Activated T-cell treated with anti-CD3 and anti-CD28 coated beads, Interleukin-2, amount 50 U/mL, for 48 hours (primary cell): Measurements from ENCODE around the gene TLE5.
"Not testable (repeated sequence)": the region's sequence is repeated elsewhere in the genome, so short reads cannot be mapped to it uniquely, and the experiment has no call there.

Experiments
- DNase-seq, 2 experiments: peaks; one replicate each; pipeline ENCODE4 v3.0.0-alpha.2; 2020

TLE5 gene

DNA sequence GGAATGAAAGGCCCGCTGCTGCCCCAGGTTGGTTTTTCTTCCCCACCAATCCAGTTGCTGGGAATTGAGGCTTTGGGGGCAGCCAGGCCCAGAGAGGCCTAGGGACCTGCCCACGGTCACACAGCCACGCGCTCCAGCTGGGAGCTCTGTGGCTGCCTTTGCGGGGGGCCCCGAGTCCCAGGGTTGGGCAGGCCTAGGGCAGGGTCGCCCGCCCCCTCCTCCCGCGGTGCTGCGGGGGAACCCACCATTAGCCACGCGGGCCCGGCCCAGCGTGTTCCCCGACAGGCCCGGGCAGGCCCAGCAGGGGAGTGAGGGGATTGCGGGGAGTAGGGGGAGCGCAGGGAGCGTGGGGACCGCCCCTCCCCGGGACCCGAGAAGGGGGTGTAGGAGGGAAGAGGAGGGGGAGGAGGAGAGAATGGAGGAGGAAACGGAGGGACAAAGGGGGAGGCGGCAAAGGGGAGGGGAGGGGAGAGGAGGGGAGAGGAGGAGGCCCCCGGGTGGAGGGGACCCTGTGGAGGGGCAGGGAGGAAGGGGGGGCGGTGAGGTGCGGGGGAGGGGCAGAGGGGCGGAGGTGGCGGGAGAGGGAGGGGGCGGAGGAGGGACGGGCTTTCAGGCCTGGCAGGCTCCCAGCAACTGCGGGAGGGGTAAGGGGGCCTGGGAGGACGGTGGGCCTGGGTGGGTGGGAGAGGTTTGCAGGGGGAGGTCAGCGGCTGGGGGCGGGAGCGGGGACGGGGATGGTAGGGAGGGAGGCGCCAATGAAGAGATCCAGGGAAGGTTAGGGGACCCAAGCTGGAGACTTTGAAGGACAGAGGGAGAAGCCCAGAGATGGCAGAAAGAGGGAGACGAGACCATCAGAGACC lies 20.3 kb downstream of the TLE5 start:
- no peak for DNase-seq

- no peak for DNase-seq
Observed at GRCh38 chr19:3041327-3041726, 21.0 kb downstream of the TLE5 start.

GRCh38 chr19:3039641-3040077 lies 22.6 kb downstream of the TLE5 start:
- no peak for DNase-seq

GRCh38 chr19:3039125-3039524 lies 23.2 kb downstream of the TLE5 start:
- DNase-seq = no peak

DNA sequence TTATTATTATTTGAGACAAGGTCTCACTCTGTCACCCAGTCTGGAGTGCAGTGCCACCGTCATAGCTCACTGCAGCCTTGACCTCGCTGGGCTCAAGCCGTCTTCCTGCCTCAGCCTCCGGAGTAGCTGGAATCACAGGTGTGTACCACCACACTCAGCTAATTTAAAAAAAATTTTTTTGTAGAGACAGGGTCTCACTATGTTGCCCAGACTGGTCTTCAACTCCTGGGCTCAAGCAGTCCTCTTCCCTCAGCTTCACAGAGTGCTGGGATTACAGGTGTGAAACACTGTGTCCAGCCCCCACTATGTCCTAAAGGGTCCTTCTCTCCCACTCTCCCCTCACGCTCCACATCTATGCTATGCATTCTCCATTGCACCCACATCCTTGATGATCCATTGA lies 24.1 kb downstream of the TLE5 start:
- no peak for DNase-seq

DNA sequence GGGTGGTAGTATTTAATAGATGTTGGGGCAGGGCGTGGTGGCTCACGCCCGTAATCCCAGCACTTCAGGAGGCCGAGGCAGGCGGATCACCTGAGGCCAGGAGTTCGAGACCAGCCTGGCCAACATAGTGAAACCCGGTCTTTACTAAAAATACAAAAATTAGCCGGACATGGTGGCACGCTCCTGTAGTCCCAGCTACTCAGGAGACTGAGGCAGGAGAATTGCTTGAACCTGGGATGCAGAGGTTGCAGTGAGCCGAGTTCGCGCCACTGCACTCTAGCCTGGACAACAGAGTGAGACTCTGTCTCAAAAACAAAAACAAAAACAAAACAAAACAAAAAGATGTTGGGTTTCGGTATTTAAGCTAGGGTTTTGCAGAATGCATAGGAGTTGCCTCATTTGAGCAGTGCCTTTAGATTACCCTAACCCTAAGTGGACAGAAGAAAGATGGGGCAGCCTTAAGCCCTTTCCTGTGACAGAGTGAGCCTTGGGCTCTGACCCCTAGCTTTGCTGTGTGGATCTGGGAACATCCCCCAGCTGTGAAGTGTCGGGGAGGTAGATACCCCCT lies 25.2 kb downstream of the TLE5 start:
- not testable (repeated sequence) for DNase-seq

DNA sequence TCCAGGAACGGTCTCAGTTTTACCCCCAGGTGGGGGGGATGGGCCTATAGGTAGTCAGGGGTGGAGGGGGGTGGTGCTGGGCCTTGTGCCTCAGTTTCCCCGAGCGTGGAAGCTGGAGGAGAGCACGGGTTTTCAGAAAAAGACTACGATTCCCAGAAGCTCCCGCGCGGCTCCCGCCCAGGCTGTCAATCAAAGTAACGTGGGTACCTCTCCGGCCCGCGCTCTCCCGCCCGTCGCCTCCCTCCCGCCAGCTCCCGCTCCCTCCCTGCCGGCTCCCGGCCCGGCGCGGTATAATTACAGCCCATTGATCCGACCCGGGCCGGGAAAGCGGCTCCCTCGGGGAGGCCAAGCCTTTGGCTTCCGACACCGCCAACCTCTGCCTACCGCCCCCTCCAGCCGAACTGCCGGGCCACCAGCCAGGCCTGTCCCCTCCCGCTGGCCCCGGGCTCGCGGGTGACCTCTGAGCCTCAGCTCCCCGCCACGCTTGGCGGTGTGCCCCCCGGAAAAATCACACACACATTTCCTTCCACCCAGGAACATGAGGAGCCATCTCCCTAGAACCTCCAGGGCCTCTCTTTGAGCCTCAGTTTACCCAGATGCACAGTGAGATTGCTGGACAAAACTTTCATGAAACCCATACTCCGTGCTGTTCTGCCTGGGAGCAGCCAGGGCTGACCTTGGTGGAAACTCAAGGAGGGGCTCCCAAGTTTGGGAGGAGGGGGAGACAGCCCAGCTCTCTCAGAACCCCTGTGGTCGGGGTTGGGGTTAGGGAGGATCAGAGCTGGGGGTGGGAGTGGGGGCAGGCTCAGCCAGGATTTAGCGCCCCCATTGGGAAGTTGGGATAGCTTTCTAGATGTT lies 25.9 kb downstream of the TLE5 start:
- DNase-seq = peak; percentile 87 to 91

DNA sequence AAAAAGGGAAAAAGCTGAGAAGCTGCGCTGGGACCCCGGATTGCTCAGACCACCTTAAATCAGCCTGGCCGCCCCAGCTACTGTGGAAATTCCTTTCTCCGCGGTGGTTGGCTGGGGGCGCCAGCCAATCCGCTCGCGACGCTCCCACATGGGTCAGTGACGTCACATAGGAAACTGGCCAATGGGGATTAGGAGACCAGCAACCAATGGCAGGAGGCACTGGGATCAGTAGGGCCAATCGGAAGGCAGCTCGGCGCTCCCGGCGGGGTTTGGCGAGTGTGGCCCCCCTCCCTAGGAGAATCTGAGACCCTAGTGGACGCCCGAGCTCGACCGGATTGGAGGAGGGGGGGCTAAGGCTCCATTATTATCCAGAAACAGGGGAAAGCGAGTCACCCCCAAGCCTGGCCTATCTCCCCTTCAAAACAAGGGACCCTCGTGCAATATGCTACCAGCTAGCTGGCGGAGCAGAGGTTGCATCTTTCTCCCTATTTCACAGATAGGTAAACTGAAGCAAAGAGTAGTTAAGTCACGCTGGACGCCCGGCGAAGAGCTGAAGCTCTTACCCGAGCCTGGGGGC lies 26.7 kb downstream of the TLE5 start:
- peak; percentile 94 for DNase-seq

- peak; percentile 69 to 70 for DNase-seq
Observed at GRCh38 chr19:3034656-3035541, 27.4 kb downstream of the TLE5 start.

- no peak for DNase-seq
Observed at GRCh38 chr19:3034406-3034655, 28.0 kb downstream of the TLE5 start.

DNA sequence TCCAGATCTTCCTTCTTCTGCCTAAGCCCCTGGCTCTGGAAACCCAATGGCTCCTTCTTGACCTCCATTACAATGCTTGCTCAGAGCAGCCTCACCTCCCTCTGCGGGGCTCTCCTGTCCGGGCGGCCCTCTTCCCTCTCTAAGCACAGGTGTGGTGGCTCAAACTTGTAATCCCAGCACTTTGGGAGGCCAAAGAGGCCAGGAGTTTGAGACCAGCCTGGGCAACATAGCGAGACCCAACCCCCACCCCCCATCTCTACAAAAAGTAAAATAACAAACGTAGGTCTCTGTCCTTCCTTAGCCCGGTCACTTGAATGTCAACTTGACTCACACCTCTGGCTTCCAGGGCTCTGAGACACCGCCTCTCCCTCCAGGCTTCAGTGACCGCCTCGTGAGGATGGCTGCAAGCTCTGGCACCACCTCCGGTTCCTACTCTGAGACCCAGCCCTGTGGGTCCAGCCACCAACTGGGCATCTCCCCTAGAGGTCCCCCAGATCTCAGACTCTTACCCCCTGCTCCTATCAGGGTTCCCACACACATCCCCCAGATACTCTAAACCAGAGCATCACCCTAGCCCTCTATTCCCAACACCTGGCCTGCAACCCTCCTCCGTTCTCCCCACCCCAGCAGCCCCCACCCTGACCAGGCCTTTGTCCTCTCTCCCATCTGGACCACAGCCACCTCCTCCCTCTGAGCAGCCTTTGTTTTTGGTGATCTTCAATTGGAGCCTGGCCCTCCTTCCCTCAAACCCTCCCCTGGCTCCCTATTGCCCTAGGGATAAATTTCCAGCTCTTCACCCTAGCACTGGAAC lies 28.5 kb downstream of the TLE5 start:
- no peak for DNase-seq

DNA sequence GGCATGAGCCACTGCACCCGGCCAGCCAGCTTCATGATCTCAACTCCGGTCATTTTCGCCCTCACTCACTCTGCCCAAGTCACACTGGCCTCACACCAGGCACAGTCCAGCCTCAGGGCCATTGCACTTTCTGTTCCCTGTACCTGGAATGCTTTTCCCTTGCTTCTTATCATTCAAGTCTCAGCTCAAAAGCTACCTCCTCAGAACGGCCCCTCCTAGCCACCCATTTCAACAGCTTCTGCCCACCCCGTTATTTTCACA lies 30.8 kb downstream of the TLE5 start:
- DNase-seq = no peak

DNA sequence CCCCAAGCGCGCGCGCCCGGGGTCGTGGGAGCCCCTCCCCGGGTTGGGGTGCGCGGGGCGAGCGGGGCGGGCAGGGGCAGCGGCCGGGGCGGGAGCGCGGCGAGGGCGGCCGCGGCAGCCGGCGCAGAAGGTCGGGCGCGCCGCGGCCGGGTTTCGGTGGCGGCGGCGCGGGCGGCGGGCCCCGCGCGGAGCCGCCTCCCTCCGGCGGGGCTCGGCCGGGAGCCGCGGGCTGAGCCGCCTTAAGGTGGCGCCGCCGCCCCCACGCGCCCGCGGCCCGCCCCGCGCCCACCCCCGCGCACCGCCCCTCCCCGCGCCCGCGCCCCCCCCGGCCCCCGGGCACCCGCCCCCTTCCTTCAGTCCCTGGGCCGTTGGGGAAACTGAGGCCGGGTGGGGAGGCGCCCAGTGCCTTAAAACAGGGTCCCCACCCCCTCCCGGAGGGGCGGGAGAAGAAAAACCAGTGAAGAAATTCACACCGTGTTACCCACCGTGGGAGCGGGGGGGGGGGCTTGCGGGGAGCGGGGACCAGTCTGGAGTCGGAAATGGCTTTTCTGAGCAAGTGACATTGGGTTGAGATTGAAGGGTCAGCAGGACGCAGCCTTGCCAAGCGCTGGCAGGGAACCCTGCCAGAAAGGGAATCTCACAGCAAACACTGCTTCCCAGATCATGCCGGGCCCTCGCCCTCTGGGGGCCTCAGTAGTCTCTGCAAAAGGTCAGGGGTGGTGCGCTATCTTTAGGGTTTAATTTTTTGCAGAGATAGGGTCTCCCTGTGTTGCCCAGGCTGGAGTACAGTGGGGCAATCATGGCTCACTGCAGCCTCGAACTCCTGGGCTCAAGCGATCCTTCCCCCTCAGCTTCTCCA lies 33.0 kb downstream of the TLE5 start, which contains the start of gene TLE2:
Gene TLE2, minus strand, starts transcription at position 216 of the 859 bp plus-strand sequence. CDS start 376 bp downstream, outside the sequence.
- DNase-seq = no peak

DNA sequence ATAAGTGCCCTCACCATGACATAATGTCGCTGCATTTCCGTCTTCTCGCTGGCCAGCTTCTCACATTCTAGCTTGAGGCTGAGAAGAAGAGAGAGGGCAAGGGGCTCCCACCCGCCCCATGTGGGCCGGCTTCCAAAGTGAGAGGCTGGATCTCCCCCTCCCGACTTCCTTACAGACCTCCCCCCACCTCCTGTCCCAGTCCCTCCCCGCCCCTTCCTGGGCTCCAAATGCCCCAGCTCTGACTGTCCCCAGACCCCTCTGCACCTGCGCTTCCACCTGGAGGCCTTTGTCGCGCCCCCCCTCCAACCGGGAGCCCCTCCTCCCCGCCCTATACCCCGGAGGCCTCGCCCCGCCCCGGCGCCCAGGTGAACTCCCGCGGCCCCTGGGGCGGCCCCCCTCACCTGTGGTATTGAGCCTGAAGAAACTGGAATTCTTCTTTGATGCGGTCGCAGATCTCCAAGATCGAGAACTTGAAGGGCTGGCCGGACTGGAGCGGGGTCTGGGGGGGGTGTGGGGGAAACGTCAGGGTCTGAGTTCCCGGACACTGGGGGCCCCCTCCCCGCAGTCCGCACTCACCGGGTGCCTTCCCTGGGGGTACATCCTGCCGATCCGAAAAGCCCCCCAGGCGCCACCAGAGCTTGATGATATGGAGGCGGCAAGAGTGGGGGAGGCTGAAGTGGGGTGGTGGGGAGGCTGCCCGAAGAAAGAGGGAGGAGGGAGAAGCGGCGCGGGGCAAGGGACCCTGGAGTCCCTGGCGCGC lies 33.8 kb downstream of the TLE5 start:
- DNase-seq = peak in 1 of 2 experiments; percentile 29

- no peak for DNase-seq
Observed at GRCh38 chr19:3027981-3028304, 34.4 kb downstream of the TLE5 start.

GRCh38 chr19:3027292-3027691 lies 35.0 kb downstream of the TLE5 start:
- no peak for DNase-seq

DNA sequence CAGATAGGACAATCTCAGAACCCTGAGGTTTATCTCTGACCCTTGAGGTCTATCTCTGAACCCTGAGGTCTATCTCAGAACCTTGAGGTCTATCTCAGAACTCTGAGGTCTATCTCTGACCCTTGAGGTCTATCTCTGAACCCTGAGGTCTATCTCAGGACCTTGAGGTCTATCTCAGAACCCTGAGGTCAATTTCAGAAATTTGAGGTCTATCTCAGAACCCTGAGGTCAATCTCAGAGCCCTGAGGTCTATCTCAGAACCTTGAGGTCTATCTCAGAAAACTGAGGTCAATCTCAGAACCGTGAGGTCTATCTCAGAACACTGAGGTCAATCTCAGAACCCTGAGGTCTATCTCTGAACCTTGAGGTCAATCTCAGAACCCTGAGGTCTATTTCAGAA lies 35.5 kb downstream of the TLE5 start:
- DNase-seq = no peak

DNA sequence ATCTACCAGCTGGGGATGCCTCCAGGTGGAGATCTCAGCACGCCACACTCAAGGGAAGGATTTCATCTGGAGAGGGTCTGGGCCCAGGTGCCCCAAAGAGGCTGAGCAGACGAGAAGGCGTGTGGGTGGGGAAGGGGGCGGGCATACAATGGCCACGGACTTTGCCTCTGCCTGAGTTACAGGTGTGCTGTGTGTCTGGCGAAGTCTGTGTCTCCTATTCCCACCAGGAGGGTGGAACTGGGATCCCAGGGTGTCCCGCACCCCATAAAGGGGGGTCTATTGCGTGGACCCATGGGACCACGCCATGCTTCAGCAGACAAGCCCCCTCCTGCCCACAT lies 36.8 kb downstream of the TLE5 start:
- no peak for DNase-seq

GRCh38 chr19:3024870-3025548 lies 37.3 kb downstream of the TLE5 start:
- DNase-seq = no peak

DNA sequence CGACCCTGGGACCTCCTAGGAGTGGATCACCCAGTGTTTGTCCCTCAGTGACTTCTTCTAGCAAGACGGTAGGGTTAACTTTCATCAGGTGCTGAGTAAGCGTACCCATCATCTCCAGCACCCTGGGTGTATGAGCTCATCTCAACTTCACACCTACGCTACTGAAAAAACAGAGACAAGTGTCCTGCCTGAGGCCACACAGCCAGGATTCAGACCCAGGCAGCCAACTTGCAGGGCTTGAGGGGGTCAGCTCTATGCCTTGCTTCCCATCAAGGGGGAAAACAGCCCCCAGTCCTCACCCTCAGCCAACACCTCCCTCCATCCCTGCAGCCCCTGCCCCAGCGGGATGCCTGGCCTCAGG lies 37.8 kb downstream of the TLE5 start:
- DNase-seq = peak; percentile 43 to 56
